ENCODE measurements around the gene PLCXD3.

Gene PLCXD3, protein sequence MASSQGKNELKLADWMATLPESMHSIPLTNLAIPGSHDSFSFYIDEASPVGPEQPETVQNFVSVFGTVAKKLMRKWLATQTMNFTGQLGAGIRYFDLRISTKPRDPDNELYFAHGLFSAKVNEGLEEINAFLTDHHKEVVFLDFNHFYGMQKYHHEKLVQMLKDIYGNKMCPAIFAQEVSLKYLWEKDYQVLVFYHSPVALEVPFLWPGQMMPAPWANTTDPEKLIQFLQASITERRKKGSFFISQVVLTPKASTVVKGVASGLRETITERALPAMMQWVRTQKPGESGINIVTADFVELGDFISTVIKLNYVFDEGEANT

DNA sequence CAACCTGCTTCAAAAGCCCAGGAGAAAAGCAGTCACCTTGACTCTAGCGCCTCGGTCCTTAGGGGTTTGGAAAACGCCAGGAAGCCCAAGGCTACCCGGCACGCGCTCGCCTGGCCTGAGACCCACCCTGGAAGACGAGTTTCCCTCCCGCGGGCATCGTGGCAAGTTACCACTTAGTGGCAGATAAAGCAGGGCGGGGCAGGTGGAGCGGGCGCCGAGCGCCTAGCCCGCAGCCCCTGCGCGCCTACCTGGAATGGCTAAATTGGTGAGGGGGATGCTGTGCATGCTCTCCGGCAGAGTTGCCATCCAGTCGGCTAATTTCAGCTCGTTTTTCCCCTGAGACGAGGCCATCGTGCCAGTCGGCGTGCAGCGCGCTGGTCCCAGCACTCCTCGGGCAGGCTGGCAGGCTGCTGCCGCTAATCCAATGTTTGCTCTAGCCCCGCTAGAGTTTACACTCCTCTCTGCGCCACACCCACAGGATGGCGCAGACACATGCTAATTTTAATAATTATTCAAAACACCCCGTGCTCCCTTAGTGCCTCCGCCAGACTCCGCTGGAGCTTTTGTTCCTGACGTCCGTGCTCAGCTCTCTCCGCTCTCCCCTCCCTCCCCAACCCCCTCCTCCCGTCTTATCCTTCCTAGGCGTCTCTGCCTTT is at the start of gene PLCXD3:
PLCXD3 (minus strand) TSS at position 426 of the 656 bp plus-strand sequence; CDS start at position 351, 75 bp downstream.
- peak within 1 kb of the TSS; percentile 36 for H3K4me3 ChIP-seq (ENCODE audit: low read depth, low read length)
- no peak for DNase-seq (ENCODE audit: low read depth)
- no peak for TF ChIP-seq CTCF (conservative IDR thresholded peaks at IDR 0.05; ENCODE audit: low read depth, low read length)

DNA sequence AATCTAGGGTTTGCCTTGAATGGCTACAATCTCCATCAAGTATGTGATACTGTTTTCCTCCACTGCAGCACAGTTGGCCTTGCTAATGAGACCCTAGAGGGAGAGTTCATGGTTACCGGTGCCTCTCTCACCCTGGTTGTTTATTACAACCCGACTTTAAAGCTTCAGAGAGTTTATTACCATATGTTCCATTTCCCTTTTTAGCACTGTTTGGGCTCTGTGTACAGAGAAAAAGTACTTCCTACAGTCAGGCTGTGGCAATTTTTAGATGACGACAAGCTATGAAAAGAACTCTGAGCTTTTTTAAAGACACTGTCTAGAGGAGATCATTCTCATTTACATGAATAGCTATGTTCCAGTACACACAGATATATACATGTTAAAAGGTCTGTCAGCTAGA is 48.8 kb upstream of the PLCXD3 start:
- TF ChIP-seq CTCF (conservative IDR thresholded peaks at IDR 0.05; ENCODE audit: low read depth, low read length): no peak
- no peak overlapping the region for H3K4me3 ChIP-seq (ENCODE audit: low read depth, low read length)
- DNase-seq (ENCODE audit: low read depth): no peak

DNA sequence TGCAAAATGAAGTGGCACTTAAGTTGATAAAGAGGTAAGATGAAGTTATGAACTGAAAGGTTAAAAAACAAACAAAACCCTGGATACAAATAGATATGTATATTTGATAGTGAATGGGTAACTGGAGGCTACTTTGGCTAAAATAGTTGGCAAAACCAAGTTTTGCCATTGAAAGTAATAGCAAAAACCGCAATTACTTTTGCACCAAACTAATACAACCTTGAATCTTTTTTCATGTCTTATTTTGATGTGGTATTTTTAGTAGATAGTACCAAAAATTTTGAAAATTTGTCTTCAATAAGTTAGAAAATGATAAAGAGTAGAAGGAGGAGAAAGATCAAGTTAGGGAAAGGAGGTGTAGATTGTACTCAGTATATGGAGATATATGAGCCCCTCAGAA is 47.9 kb upstream of the PLCXD3 start:
- no peak for DNase-seq (ENCODE audit: low read depth)
- no peak for TF ChIP-seq CTCF (conservative IDR thresholded peaks at IDR 0.05; ENCODE audit: low read depth, low read length)
- no peak overlapping the region for H3K4me3 ChIP-seq (ENCODE audit: low read depth, low read length)

- no peak overlapping the region for H3K4me3 ChIP-seq (ENCODE audit: low read depth, low read length)
- TF ChIP-seq CTCF (conservative IDR thresholded peaks at IDR 0.05; ENCODE audit: low read depth, low read length): no peak
- no peak for DNase-seq (ENCODE audit: low read depth)
Observed at GRCh38 chr5:41547991-41548390, 37.6 kb upstream of the PLCXD3 start.

DNA sequence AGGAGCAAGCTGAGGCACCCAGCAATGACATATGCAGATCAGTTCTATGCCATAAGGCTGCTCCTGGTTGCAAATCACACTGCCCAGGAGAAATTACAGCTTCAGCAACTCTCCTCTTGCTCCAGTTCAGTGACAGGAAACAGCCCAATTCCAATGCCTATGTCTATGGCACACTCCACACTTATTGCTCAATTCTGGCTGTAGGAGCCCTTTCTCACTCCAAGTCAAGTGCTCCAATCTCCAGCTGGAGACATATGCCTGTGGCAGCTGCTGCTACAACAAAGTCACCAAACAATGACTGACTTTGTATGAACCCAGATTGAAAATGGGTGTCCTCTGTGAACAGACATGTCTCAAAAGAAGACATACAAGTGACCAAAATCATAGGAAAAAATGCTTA is 31.8 kb upstream of the PLCXD3 start:
- DNase-seq (ENCODE audit: low read depth): no peak
- no peak overlapping the region for H3K4me3 ChIP-seq (ENCODE audit: low read depth, low read length)
- TF ChIP-seq CTCF (conservative IDR thresholded peaks at IDR 0.05; ENCODE audit: low read depth, low read length): no peak

DNA sequence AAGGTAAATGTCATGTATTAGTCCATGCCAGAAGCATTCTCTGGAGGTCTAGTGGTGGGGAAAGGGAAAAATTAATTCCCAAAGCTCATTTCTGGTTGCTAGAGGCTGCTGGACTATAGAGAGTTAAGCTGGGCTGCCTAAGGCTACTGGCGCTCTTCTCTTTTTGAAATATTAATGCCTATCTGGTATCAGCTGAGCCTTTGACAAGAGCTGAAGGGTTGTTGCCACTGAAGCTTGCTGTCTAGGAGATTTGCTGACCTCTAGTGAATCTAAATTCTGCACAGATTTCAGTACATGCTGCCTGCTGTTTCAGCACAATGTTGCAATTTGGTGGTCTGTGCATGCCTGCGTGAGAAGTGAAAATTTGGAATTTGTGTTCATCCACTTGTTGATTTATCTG is 29.1 kb upstream of the PLCXD3 start:
- TF ChIP-seq CTCF (conservative IDR thresholded peaks at IDR 0.05; ENCODE audit: low read depth, low read length): peak; percentile 8
- peak; percentile 13 for DNase-seq (ENCODE audit: low read depth)
- H3K4me3 ChIP-seq (ENCODE audit: low read depth, low read length): no peak overlapping the region

DNA sequence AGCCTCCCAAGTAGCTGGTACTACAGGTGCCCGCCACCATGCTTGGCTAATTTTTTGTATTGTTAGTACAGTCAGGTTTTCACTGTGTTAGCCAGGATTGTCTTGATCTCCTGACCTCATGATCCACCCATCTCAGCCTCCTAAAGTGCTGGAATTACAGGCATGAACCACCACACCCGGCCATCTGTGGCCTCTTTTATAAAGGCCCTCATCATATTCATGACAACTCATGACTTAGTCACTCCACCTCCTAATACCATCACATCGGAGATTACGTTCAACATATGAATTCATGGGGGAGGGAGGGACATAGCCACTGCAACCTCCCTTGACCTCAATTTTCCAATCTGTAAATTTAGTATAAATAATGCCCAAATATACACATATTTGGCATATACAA is 27.2 kb upstream of the PLCXD3 start:
- no peak overlapping the region for H3K4me3 ChIP-seq (ENCODE audit: low read depth, low read length)
- no peak for DNase-seq (ENCODE audit: low read depth)
- no peak for TF ChIP-seq CTCF (conservative IDR thresholded peaks at IDR 0.05; ENCODE audit: low read depth, low read length)

Data from choroid plexus epithelial cell (primary cell).